DND-41 (cell line): ENCODE data around the gene NOS1AP.

ENCODE experiments used
- CTCF ChIP-seq: IDR thresholded peaks from 2 replicates; pipeline ENCODE4 v1.5.1; 2012; ENCODE audit warnings: borderline replicate concordance, low read length, moderate library complexity, mild to moderate bottlenecking; ENCODE audit not compliant: poor library complexity, severe bottlenecking; ENCODE audit errors: extremely low read depth
- EZH2 ChIP-seq: IDR thresholded peaks from 3 replicates; pipeline ENCODE4 v1.6.1; 2012; ENCODE audit warnings: borderline replicate concordance, low read depth, mild to moderate bottlenecking, moderate library complexity, low read length, inconsistent platforms; ENCODE audit not compliant: severe bottlenecking

GRCh38 chr1:162144853-162145252, 75.4 kb downstream of the NOS1AP start:
- no peak for TF ChIP-seq CTCF
- no peak for TF ChIP-seq EZH2
